K562 (cell line): ENCODE results near the gene ZDHHC11.
"Not testable (repeated sequence)": the region's sequence is repeated elsewhere in the genome, so short reads cannot be mapped to it uniquely, and the experiment has no call there.

ENCODE experiments used
- ETS1 ChIP-seq: conservative IDR thresholded peaks from 2 replicates; pipeline ENCODE4 v1.6.1; 2011; ENCODE audit warnings: low read depth, mild to moderate bottlenecking, low read length; ENCODE audit not compliant: control insufficient read depth
- HNRNPL ChIP-seq: fragments of 200-400 bp; formaldehyde crosslinking; IDR thresholded peaks from 2 replicates; pipeline ENCODE4 v1.6.1; 2017; ENCODE audit warnings: low read depth, mild to moderate bottlenecking, low read length
- NR2C2 ChIP-seq, 2 experiments: fragments of 200-800 bp in 1 of 2; sonication (Bioruptor generic) in 1 of 2; sonication (generic) in 1 of 2; formaldehyde crosslinking in 1 of 2; IDR thresholded peaks; 2 replicates each; pipeline versions ENCODE4 v1.6.1 to v1.8.0; 2016 to 2022; ENCODE audit warnings: mild to moderate bottlenecking in 1 of 2, missing compliant biosample characterization in 1 of 2, missing genetic modification characterization in 1 of 2, missing genetic modification reagents in 1 of 2
- RNF2 ChIP-seq: sonication (generic); IDR thresholded peaks from 2 replicates; pipeline ENCODE4 v1.6.1; 2016
- ZBTB17 ChIP-seq: fragments of 450-650 bp; formaldehyde crosslinking; IDR thresholded peaks from 2 replicates; pipeline ENCODE4 v1.4.0; 2020; ENCODE audit warnings: mild to moderate bottlenecking
- ZNF384 ChIP-seq: IDR thresholded peaks from 2 replicates; pipeline ENCODE4 v1.6.1; 2012; ENCODE audit warnings: low read depth, low read length, improper control_type of control experiment
- ZNF644 ChIP-seq: fragments of 200-800 bp; sonication (Bioruptor generic); IDR thresholded peaks from 2 replicates; pipeline ENCODE4 v1.6.1; 2016; ENCODE audit warnings: low read depth, missing genetic modification characterization, missing compliant biosample characterization
- ZNF79 ChIP-seq: fragments of 250-450 bp; sonication (Bioruptor Pico); IDR thresholded peaks from 2 replicates; pipeline ENCODE4 v1.4.0; 2020; ENCODE audit warnings: low read depth, mild to moderate bottlenecking, moderate library complexity

- TF ChIP-seq ZNF79 (CRISPR knock-in tag); NR2C2 (CRISPR knock-in tag; IDR thresholded peaks at IDR 0.05); NR2C2 (tag; IDR thresholded peaks at IDR 0.05); ETS1; HNRNPL; ZNF384; ZBTB17; ZNF644; RNF2: not testable (repeated sequence)
Measured at GRCh38 chr5:783049-783802, 67.6 kb downstream of the ZDHHC11 start.
